COLO668 (cell line): ENCODE measurements around the gene VPS52.
A peak's percentile ranks its signal among the peaks of the same experiment; 100 is the strongest.
"Not testable (repeated sequence)": the region's sequence is repeated elsewhere in the genome, so short reads cannot be mapped to it uniquely, and the experiment has no call there.

Experiments
- DNase-seq: peaks from one replicate; lab custom pipeline; 2025; ENCODE audit not compliant: unreplicated experiment; lab: John Stamatoyannopoulos, UW

Gene VPS52

GRCh38 chr6:33251395-33252012 lies 20.2 kb downstream of the VPS52 start:
- DNase-seq: no peak

GRCh38 chr6:33250731-33251130 lies 20.9 kb downstream of the VPS52 start:
- no peak for DNase-seq

- no peak for DNase-seq
These were observed 21.7 kb downstream of the VPS52 start for GRCh38 chr6:33249732-33250630.

GRCh38 chr6:33248932-33249731 lies 22.5 kb downstream of the VPS52 start:
- DNase-seq: peak; percentile 91

GRCh38 chr6:33248643-33248931 lies 23.1 kb downstream of the VPS52 start:
- DNase-seq: no peak

GRCh38 chr6:33247977-33248642 lies 23.6 kb downstream of the VPS52 start:
- peak; percentile 78 for DNase-seq

GRCh38 chr6:33243476-33243875 lies 28.2 kb downstream of the VPS52 start:
- no peak for DNase-seq

GRCh38 chr6:33241968-33242367 lies 29.7 kb downstream of the VPS52 start:
- DNase-seq: no peak

- no peak for DNase-seq
These were observed 33.9 kb downstream of the VPS52 start for GRCh38 chr6:33237741-33238140.

- no peak for DNase-seq
These were observed 34.8 kb downstream of the VPS52 start for GRCh38 chr6:33236852-33237251.

- DNase-seq: no peak
These were observed 35.3 kb downstream of the VPS52 start for GRCh38 chr6:33236328-33236727.

- no peak for DNase-seq
These were observed 36.4 kb downstream of the VPS52 start for GRCh38 chr6:33235221-33235634.

GRCh38 chr6:33226503-33227120 lies 45.1 kb downstream of the VPS52 start:
- not testable (repeated sequence) for DNase-seq

GRCh38 chr6:33217681-33218080 lies 54.0 kb downstream of the VPS52 start:
- DNase-seq: no peak

GRCh38 chr6:33217246-33217645 lies 54.4 kb downstream of the VPS52 start:
- no peak for DNase-seq

- DNase-seq: no peak
These were observed 55.5 kb downstream of the VPS52 start for GRCh38 chr6:33216117-33216649.

GRCh38 chr6:33215271-33216116 lies 56.2 kb downstream of the VPS52 start:
- DNase-seq: no peak

GRCh38 chr6:33213989-33214335 lies 57.7 kb downstream of the VPS52 start:
- DNase-seq: no peak

- no peak for DNase-seq
These were observed 58.3 kb downstream of the VPS52 start for GRCh38 chr6:33213166-33213988.
